ENCODE measurements around the gene PLIN3. TPM values are rescaled to one million over a fixed set of nuclear protein-coding genes. Genes with fewer than 3 reads are reported as not detected.
"Not testable (repeated sequence)": the region's sequence is repeated elsewhere in the genome, so short reads cannot be mapped to it uniquely, and the experiment has no call there.

PLIN3 gene
- total and polyA plus RNA-seq, 2 of the 4 experiments (the other 2 are of a cell fraction) = 147 to 246 TPM

GRCh38 chr19:4805140-4805539 lies 62.3 kb downstream of the PLIN3 start:
- H4K20me1 ChIP-seq (ENCODE audit: insufficient read depth, low read length); H2AFZ ChIP-seq (replicated peaks; ENCODE audit: low read length, poor library complexity); DNase-seq; H2BK15ac ChIP-seq (ENCODE audit: low read depth, low read length); H3K9me1 ChIP-seq (ENCODE audit: insufficient read depth, low read length); BruUV-seq (replicated peaks); H4K91ac ChIP-seq (ENCODE audit: insufficient read depth, low read depth, low read length); ATAC-seq (ENCODE audit: low read depth); H2AK9ac ChIP-seq (replicated peaks; ENCODE audit: low read depth, low read length, poor library complexity); H2AK5ac ChIP-seq (ENCODE audit: low read depth, low read length); H3K9me3 ChIP-seq (ENCODE audit: control insufficient read depth, insufficient read depth, low read length); POLR2A ChIA-PET (ENCODE audit: unreplicated experiment); H2BK5ac ChIP-seq (ENCODE audit: low read depth, low read length, poor library complexity, severe bottlenecking); H2BK120ac ChIP-seq (ENCODE audit: low read depth, low read length); H3K79me1 ChIP-seq (ENCODE audit: low read depth in 1 of 2, low read length in 2 of 2); H3K18ac ChIP-seq (ENCODE audit: low read depth, low read length); intact Hi-C loops (cut with micrococcal nuclease); H3K36me3 ChIP-seq (ENCODE audit: control insufficient read depth, insufficient read depth, low read length); H3K27ac ChIP-seq (ENCODE audit: insufficient read depth, low read length); H3K56ac ChIP-seq (ENCODE audit: extremely low read depth, insufficient read depth, low read length); H2BK20ac ChIP-seq (ENCODE audit: low read depth, low read length); H3K4me3 ChIP-seq (ENCODE audit: insufficient read depth, low read depth, low read length); H3K27me3 ChIP-seq (ENCODE audit: control insufficient read depth, insufficient read depth, low read length); H3K14ac ChIP-seq (replicated peaks; ENCODE audit: low read depth, low read length); H3K4me1 ChIP-seq (ENCODE audit: control insufficient read depth, insufficient read depth, low read length); dilution Hi-C loops (cut with HindIII; ENCODE audit: low sequenced_read_pairs, unreplicated experiment); H4K8ac ChIP-seq (ENCODE audit: low read depth in 2 of 2, low read length in 2 of 2); H3K9ac ChIP-seq (ENCODE audit: low read depth, low read length); H3K4me2 ChIP-seq (ENCODE audit: low read depth, low read length); H3K23ac ChIP-seq (ENCODE audit: low read depth, low read length); H4K5ac ChIP-seq (ENCODE audit: low read depth, low read length); H3K4ac ChIP-seq (ENCODE audit: low read depth, low read length): not testable (repeated sequence)
- CTCF ChIA-PET = interaction anchor here (0.6 kb wide), 1 partner anchor 74 kb away, joined by 4 read pairs; no protein-coding TSS in a partner anchor
- no CpG with 5 or more reads among the region's 6 CpGs for WGBS, 2 experiments (ENCODE audit: extremely low coverage in 2 of 2, insufficient read length in 1 of 2)
- in situ Hi-C loops (cut with MboI; ENCODE audit: low sequenced_read_pairs) = loop anchor here (5.0 kb wide), 2 partner anchors 107 to 227 kb away; no protein-coding TSS in a partner anchor

All from IMR-90 (cell line).